ENCODE measurements around the gene CIDEC. TPM values are rescaled to one million over a fixed set of nuclear protein-coding genes. Genes with fewer than 3 reads are reported as not detected.

Gene CIDEC
- total and polyA plus RNA-seq, 2 of the 13 experiments (the other 11 are each of a cell fraction or from before 2014, with no cell fraction given) = 2.5 to 10.4 TPM

DNA sequence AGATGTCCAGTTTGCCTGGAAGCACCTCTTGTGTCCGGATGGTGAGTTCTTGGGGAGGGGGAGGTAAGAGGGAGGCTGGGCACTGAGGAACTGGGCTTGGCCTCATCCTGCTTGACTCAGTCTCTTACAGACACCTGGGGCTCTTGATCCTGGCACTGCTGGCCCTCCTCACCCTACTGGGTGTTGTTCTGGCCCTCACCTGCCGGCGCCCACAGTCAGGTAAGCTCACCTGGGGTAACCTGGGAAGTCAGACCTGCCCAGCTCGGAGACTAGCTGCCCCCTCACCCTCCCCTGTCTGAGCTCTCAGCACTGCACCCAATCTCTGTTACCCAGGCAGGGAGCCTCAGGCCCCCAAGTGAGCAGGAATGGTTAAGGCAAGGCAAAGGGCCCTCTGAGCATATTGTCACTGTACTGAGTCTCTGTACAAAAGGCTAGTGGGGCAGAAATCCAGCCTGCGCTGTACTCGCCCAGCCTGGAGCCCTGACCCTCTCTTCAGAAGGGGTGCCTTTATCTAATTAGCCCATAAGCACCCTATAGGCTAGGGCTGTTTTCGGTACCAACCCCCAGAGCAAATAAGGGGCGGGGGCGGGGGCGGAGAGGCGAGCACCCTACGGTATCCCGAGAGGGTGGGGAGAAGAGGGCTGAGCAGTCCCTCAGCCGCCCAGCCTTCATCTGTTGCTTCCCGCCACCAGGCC, 34.7 kb upstream of the CIDEC start (continued):
- TF ChIP-seq MAF1 (CRISPR knock-in tag; IDR thresholded peaks at IDR 0.05; ENCODE audit: borderline replicate concordance) = no peak
- no peak for TF ChIP-seq NPAS2 (CRISPR knock-in tag; IDR thresholded peaks at IDR 0.05; ENCODE audit: borderline replicate concordance)
- TF ChIP-seq ZNF101 (CRISPR knock-in tag; IDR thresholded peaks at IDR 0.05; ENCODE audit: borderline replicate concordance, low read depth) = no peak
- TF ChIP-seq, protein P1, sequence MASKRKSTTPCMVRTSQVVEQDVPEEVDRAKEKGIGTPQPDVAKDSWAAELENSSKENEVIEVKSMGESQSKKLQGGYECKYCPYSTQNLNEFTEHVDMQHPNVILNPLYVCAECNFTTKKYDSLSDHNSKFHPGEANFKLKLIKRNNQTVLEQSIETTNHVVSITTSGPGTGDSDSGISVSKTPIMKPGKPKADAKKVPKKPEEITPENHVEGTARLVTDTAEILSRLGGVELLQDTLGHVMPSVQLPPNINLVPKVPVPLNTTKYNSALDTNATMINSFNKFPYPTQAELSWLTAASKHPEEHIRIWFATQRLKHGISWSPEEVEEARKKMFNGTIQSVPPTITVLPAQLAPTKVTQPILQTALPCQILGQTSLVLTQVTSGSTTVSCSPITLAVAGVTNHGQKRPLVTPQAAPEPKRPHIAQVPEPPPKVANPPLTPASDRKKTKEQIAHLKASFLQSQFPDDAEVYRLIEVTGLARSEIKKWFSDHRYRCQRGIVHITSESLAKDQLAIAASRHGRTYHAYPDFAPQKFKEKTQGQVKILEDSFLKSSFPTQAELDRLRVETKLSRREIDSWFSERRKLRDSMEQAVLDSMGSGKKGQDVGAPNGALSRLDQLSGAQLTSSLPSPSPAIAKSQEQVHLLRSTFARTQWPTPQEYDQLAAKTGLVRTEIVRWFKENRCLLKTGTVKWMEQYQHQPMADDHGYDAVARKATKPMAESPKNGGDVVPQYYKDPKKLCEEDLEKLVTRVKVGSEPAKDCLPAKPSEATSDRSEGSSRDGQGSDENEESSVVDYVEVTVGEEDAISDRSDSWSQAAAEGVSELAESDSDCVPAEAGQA (IDR thresholded peaks at IDR 0.05; ENCODE audit: low read depth) = no peak
- TF ChIP-seq, protein P1 (CRISPR knock-in tag; IDR thresholded peaks at IDR 0.05; ENCODE audit: borderline replicate concordance) = no peak; the same call in 1 of the 2 replicates
- TF ChIP-seq ZSCAN31 (CRISPR knock-in tag; IDR thresholded peaks at IDR 0.05; ENCODE audit: low read depth) = no peak
- 0 out of 2 replicates have a peak, but pooled peaks have one; percentile 76 for TF ChIP-seq ZNF256 (CRISPR knock-in tag; conservative IDR thresholded peaks at IDR 0.05)
- no peak for TF ChIP-seq PAX8 (CRISPR knock-in tag; IDR thresholded peaks at IDR 0.05; ENCODE audit: borderline replicate concordance)
- 0 out of 2 replicates have a peak, but pooled peaks have one; percentile 78 for TF ChIP-seq MTF1 (CRISPR knock-in tag; IDR thresholded peaks at IDR 0.05)
- TF ChIP-seq TGIF2 (CRISPR knock-in tag; IDR thresholded peaks at IDR 0.05) = no peak; the same call in 1 of the 2 replicates
- TF ChIP-seq HNRNPL (IDR thresholded peaks at IDR 0.05; ENCODE audit: low read depth, low read length) = 0 out of 2 replicates have a peak, but pooled peaks have one; percentile 35
- TF ChIP-seq, protein P2, sequence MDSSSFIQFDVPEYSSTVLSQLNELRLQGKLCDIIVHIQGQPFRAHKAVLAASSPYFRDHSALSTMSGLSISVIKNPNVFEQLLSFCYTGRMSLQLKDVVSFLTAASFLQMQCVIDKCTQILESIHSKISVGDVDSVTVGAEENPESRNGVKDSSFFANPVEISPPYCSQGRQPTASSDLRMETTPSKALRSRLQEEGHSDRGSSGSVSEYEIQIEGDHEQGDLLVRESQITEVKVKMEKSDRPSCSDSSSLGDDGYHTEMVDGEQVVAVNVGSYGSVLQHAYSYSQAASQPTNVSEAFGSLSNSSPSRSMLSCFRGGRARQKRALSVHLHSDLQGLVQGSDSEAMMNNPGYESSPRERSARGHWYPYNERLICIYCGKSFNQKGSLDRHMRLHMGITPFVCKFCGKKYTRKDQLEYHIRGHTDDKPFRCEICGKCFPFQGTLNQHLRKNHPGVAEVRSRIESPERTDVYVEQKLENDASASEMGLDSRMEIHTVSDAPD (CRISPR knock-in tag; IDR thresholded peaks at IDR 0.05) = 0 out of 2 replicates have a peak, but pooled peaks have one; percentile 29
- TF ChIP-seq, protein P3, sequence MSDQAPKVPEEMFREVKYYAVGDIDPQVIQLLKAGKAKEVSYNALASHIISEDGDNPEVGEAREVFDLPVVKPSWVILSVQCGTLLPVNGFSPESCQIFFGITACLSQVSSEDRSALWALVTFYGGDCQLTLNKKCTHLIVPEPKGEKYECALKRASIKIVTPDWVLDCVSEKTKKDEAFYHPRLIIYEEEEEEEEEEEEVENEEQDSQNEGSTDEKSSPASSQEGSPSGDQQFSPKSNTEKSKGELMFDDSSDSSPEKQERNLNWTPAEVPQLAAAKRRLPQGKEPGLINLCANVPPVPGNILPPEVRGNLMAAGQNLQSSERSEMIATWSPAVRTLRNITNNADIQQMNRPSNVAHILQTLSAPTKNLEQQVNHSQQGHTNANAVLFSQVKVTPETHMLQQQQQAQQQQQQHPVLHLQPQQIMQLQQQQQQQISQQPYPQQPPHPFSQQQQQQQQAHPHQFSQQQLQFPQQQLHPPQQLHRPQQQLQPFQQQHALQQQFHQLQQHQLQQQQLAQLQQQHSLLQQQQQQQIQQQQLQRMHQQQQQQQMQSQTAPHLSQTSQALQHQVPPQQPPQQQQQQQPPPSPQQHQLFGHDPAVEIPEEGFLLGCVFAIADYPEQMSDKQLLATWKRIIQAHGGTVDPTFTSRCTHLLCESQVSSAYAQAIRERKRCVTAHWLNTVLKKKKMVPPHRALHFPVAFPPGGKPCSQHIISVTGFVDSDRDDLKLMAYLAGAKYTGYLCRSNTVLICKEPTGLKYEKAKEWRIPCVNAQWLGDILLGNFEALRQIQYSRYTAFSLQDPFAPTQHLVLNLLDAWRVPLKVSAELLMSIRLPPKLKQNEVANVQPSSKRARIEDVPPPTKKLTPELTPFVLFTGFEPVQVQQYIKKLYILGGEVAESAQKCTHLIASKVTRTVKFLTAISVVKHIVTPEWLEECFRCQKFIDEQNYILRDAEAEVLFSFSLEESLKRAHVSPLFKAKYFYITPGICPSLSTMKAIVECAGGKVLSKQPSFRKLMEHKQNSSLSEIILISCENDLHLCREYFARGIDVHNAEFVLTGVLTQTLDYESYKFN (CRISPR knock-in tag; conservative IDR thresholded peaks at IDR 0.05) = 0 out of 2 replicates have a peak, but pooled peaks have one; percentile 14
- no peak for TF ChIP-seq MAFK (conservative IDR thresholded peaks at IDR 0.05 in 1 of 2, IDR thresholded peaks at IDR 0.05 in 1 of 2; ENCODE audit: low read length in 2 of 2)

Data from HepG2 (cell line).